ENCODE data around the gene CBY1. TPM values are rescaled to one million over a fixed set of nuclear protein-coding genes. Genes with fewer than 3 reads are reported as not detected.
A peak's percentile ranks its signal among the peaks of the same experiment; 100 is the strongest.

The CBY1 gene
- total RNA-seq, 1 donor from 2014 or later, result 53.5 TPM

DNA sequence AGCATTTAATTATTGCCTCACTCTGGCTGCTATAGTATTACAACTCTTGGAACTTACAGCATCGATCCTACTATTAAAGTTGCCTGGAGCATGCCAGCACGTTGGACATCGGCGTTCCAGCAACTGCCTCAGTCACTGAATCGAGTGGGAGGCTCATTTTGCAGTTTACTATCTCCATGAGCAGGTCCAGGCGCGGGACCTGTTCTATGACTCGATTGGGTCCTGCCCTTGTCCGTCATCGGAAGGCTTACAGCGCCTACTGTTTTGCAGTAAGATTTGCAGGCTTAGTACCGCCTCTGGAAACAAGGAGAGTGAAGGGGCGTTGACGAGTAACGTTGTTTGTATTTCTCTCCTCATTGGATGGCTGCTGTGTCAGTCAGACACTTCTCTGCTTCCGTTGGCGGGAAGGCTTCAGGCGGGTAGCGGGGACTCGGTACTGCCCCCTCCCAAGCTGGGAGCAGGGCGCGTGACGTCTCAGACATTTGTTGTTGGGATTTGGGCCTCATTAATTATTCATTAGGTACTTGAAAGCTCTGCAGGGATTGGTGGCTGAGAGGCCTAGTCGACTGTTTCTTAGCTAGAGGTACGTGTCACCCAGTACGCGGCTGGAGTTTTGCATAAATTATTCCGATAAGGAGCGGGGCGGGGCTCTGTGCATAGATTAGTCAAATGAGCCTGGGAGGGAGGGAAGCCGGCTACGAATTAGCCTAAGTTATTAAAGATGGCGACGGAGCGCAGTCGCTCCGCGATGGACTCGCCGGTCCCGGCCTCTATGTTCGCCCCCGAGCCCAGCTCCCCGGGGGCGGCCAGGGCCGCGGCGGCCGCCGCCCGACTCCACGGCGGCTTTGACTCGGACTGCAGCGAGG, 49.0 kb downstream of the CBY1 start, which contains the start of gene GTPBP1:
TSS of gene GTPBP1 (plus strand) at position 710 of the 866 bp plus-strand sequence. CDS start at position 722, 12 bp downstream.
- TF ChIP-seq, protein P1, sequence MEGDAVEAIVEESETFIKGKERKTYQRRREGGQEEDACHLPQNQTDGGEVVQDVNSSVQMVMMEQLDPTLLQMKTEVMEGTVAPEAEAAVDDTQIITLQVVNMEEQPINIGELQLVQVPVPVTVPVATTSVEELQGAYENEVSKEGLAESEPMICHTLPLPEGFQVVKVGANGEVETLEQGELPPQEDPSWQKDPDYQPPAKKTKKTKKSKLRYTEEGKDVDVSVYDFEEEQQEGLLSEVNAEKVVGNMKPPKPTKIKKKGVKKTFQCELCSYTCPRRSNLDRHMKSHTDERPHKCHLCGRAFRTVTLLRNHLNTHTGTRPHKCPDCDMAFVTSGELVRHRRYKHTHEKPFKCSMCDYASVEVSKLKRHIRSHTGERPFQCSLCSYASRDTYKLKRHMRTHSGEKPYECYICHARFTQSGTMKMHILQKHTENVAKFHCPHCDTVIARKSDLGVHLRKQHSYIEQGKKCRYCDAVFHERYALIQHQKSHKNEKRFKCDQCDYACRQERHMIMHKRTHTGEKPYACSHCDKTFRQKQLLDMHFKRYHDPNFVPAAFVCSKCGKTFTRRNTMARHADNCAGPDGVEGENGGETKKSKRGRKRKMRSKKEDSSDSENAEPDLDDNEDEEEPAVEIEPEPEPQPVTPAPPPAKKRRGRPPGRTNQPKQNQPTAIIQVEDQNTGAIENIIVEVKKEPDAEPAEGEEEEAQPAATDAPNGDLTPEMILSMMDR (conservative IDR thresholded peaks at IDR 0.05), result no peak
- DNase-seq (ENCODE audit: extremely low spot score, unreplicated experiment), result peak; percentile 96
- H3K4me1 Mint-ChIP-seq (ENCODE audit: unreplicated experiment), result peaks cover 41% of the 10 kb centered on the region
- H3K9me3 Mint-ChIP-seq, result no peaks in the 10 kb centered on the region
- H3K27me3 Mint-ChIP-seq, result peaks cover 6% of the 10 kb centered on the region
- H3K4me3 Mint-ChIP-seq, result peak within 1 kb of the TSS; percentile 95
- peak within 1 kb of the TSS; percentile 97 for H3K27ac Mint-ChIP-seq
- H3K36me3 Mint-ChIP-seq, result no peaks in the 10 kb centered on the region

DNA sequence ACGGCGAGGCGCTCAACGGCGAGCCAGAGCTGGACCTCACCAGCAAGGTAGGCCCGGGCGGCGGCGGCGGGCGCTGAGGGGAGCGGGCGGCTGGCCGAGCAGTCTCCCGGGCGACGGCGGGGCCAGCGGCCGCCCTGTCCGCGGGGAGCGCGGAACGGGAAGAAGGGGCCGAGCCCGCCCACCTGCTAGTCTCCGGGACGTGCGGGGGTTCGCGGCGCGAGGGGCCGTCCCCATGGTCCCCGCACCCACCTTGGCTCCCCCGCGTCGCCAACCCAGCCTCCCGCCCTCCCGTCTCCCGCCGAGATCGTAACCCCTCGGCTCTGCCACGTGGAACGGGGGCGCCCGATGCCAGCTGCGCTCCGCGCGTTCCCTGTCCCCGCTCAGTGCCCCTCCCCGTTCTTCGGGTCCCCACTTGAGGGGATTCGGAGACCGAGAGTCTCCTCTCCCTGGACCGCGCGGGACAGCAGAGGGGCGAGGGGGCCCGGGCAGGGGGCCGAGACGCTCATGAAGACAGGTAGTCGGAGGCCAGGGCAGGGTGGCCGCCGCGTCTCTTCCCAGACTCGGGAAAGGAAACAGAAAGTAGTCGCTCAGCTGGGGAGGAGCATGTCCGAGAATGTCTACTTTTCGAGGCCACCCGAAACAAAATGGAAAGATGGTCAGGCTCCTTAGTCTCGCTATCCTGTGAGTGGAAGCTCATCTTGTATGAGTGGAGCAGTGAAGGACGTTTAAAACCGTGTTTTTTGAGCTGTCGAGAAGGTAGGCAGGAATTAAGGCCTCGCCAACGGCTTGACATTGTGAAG, 49.9 kb downstream of the CBY1 start:
- Mint-ChIP-seq H3K9me3 (no peaks in the 10 kb centered on the region), H3K36me3 (peaks cover 3% of the 10 kb centered on the region), H3K4me1 (ENCODE audit: unreplicated experiment) (peaks cover 43% of the 10 kb centered on the region), H3K27me3 (peaks cover 4% of the 10 kb centered on the region), H3K27ac (peak overlapping the region; percentile 85), H3K4me3 (peak overlapping the region; percentile 95)
- TF ChIP-seq, protein P1 (conservative IDR thresholded peaks at IDR 0.05), result no peak
- DNase-seq (ENCODE audit: extremely low spot score, unreplicated experiment), result no peak

DNA sequence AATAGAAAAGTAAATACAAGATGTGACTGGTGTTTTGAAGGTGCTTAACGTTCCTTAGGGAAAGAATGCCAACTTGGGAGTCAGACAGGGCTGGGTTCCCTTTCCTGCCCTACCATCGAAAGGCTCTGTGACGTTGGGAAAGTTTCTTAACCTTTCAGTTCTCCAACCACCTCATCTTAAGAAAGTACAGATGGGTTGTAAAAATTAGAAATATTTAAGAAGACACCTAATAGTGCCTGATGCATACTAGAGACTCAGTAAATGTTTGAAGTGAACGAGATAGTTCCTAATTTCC, 50.4 kb downstream of the CBY1 start:
- Mint-ChIP-seq H3K4me1 (ENCODE audit: unreplicated experiment) (peaks cover 39% of the 10 kb centered on the region), H3K9me3 (no peaks in the 10 kb centered on the region), H3K27ac (peak overlapping the region; percentile 85), H3K27me3 (no peaks in the 10 kb centered on the region), H3K4me3 (peak overlapping the region; percentile 95), H3K36me3 (peaks cover 3% of the 10 kb centered on the region)
- TF ChIP-seq, protein P1 (conservative IDR thresholded peaks at IDR 0.05), result no peak
- no peak for DNase-seq (ENCODE audit: extremely low spot score, unreplicated experiment)

DNA sequence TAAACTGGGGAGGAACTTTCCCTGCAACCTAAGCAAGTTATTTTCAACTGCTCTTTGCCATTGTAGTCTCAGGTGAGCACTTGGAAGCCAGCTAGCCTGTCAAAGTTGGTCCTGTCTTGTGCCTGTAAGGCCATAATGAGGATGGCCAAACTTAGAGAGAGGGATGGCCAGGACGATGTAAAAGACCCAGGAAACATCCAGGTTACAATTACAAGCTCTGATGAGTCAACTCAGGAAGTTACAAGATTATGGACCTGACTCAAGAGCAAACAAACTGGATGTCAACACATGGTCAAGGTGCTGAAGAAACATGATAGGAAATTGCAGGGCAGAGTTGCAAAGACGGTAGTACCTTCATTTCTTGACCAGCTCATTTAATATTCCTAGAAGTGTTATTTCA, 50.9 kb downstream of the CBY1 start:
- H3K4me3 Mint-ChIP-seq, result peak overlapping the region; percentile 95
- peaks cover 44% of the 10 kb centered on the region for H3K4me1 Mint-ChIP-seq (ENCODE audit: unreplicated experiment)
- DNase-seq (ENCODE audit: extremely low spot score, unreplicated experiment), result no peak
- H3K27ac Mint-ChIP-seq, result peak overlapping the region; percentile 85
- H3K36me3 Mint-ChIP-seq, result peaks cover 3% of the 10 kb centered on the region
- no peaks in the 10 kb centered on the region for H3K9me3 Mint-ChIP-seq
- no peaks in the 10 kb centered on the region for H3K27me3 Mint-ChIP-seq
- TF ChIP-seq, protein P1 (conservative IDR thresholded peaks at IDR 0.05), result no peak

DNA sequence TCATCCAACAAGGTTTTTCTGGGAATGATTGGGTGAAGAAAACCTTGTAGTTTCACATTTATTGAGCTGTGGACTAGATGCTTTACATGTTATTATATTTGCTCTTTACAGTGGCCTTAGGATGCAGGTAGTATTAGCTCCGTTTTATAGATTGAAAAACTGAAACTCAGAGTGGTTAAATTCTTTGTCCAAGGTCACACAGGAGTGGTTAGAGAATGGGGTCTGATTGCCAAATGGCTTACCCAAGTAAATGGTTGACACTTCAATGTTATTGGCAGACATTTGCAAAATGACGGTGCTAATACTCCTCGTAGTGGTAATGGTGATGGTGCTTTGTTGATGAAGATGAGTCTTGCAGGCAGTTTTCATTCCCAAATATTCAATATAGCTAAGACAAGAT, 51.5 kb downstream of the CBY1 start:
- no peaks in the 10 kb centered on the region for H3K27me3 Mint-ChIP-seq
- peak overlapping the region; percentile 44 for H3K27ac Mint-ChIP-seq
- peak overlapping the region; percentile 95 for H3K4me3 Mint-ChIP-seq
- no peak for DNase-seq (ENCODE audit: extremely low spot score, unreplicated experiment)
- TF ChIP-seq, protein P1 (conservative IDR thresholded peaks at IDR 0.05), result no peak
- H3K4me1 Mint-ChIP-seq (ENCODE audit: unreplicated experiment), result peaks cover 50% of the 10 kb centered on the region
- no peaks in the 10 kb centered on the region for H3K9me3 Mint-ChIP-seq
- H3K36me3 Mint-ChIP-seq, result peaks cover 3% of the 10 kb centered on the region
